Brain microvascular endothelial cell (primary cell): ENCODE data around the gene PCNA.

Experiments
- DNase-seq: peaks from one replicate; pipeline ENCODE4 v3.0.0-alpha.2; 2020
- H3K27ac ChIP-seq: fragments of 250-450 bp; sonication (Bioruptor Pico); 2 replicates; pipeline ENCODE4 v1.5.1; 2020; ENCODE audit warnings: mild to moderate bottlenecking, moderate library complexity
- H3K27me3 ChIP-seq: fragments of 250-450 bp; sonication (Bioruptor Pico); replicated peaks from 2 replicates; pipeline ENCODE4 v1.5.1; 2020; ENCODE audit warnings: mild to moderate bottlenecking
- H3K36me3 ChIP-seq: fragments of 250-450 bp; sonication (Bioruptor Pico); replicated peaks from 2 replicates; pipeline ENCODE4 v1.5.1; 2020; ENCODE audit warnings: mild to moderate bottlenecking
- H3K4me3 ChIP-seq: 2 replicates; pipeline ENCODE4 v1.5.1; 2011; ENCODE audit warnings: low read depth, mild to moderate bottlenecking, control low read depth, low read length, moderate library complexity
- CTCF ChIP-seq: IDR thresholded peaks from 2 replicates; pipeline ENCODE4 v1.5.1; 2011; ENCODE audit warnings: low read depth, mild to moderate bottlenecking, moderate library complexity, low read length, control low read depth, inconsistent platforms; ENCODE audit errors: missing control alignments
- in situ Hi-C: cut with HindIII; loops from 2 replicates; pipeline ENCODE4 v1.10.0; 2017; ENCODE audit warnings: low sequenced_read_pairs, low pct_ligation_motif_present

Gene PCNA

GRCh38 chr20:5153152-5153467 lies 33.4 kb upstream of the PCNA start:
- in situ Hi-C loops = no loop called here
- Histone ChIP-seq H3K36me3 (no peaks in the 10 kb centered on the region), H3K4me3 (no peak overlapping the region), H3K27ac (no peak overlapping the region), H3K27me3 (no peaks in the 10 kb centered on the region)
- DNase-seq = no peak
- no peak for TF ChIP-seq CTCF

- Histone ChIP-seq H3K4me3 (no peak overlapping the region), H3K36me3 (no peaks in the 10 kb centered on the region), H3K27me3 (no peaks in the 10 kb centered on the region), H3K27ac (no peak overlapping the region)
- TF ChIP-seq CTCF = no peak
- in situ Hi-C loops = no loop called here
- peak; percentile 37 for DNase-seq
Observed at GRCh38 chr20:5150226-5151076, 30.7 kb upstream of the PCNA start.

- no peak overlapping the region for H3K4me3 ChIP-seq
- TF ChIP-seq CTCF = no peak
- no peak overlapping the region for H3K27ac ChIP-seq
- in situ Hi-C loops = no loop called here
- DNase-seq = no peak
- no peaks in the 10 kb centered on the region for H3K27me3 ChIP-seq
- H3K36me3 ChIP-seq = no peaks in the 10 kb centered on the region
Observed at GRCh38 chr20:5149892-5150225, 30.1 kb upstream of the PCNA start.

- Histone ChIP-seq H3K36me3 (no peaks in the 10 kb centered on the region), H3K27me3 (no peaks in the 10 kb centered on the region), H3K27ac (no peak overlapping the region), H3K4me3 (no peak overlapping the region)
- no peak for TF ChIP-seq CTCF
- in situ Hi-C loops = no loop called here
- DNase-seq = no peak
Observed at GRCh38 chr20:5148581-5148980, 28.8 kb upstream of the PCNA start.

- Histone ChIP-seq H3K4me3 (no peak overlapping the region), H3K36me3 (no peaks in the 10 kb centered on the region), H3K27me3 (no peaks in the 10 kb centered on the region), H3K27ac (no peak overlapping the region)
- DNase-seq = no peak
- in situ Hi-C loops = no loop called here
- no peak for TF ChIP-seq CTCF
Observed at GRCh38 chr20:5146871-5147592, 27.3 kb upstream of the PCNA start.
